Measurements from ENCODE around the gene FNDC7.

- TF ChIP-seq, protein P1, sequence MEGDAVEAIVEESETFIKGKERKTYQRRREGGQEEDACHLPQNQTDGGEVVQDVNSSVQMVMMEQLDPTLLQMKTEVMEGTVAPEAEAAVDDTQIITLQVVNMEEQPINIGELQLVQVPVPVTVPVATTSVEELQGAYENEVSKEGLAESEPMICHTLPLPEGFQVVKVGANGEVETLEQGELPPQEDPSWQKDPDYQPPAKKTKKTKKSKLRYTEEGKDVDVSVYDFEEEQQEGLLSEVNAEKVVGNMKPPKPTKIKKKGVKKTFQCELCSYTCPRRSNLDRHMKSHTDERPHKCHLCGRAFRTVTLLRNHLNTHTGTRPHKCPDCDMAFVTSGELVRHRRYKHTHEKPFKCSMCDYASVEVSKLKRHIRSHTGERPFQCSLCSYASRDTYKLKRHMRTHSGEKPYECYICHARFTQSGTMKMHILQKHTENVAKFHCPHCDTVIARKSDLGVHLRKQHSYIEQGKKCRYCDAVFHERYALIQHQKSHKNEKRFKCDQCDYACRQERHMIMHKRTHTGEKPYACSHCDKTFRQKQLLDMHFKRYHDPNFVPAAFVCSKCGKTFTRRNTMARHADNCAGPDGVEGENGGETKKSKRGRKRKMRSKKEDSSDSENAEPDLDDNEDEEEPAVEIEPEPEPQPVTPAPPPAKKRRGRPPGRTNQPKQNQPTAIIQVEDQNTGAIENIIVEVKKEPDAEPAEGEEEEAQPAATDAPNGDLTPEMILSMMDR (conservative IDR thresholded peaks at IDR 0.05; ENCODE audit: low read length), result no peak
- no peak for TF ChIP-seq EZH2phosphoT487 (IDR thresholded peaks at IDR 0.05; ENCODE audit: borderline replicate concordance, low read depth, low read length)
These were observed 43.0 kb upstream of the FNDC7 start for GRCh38 chr1:108669679-108670078.
